Adrenal gland (tissue), 5 donors: ENCODE measurements around the gene OTUB2.

Experiments
- POLR2A ChIP-seq, 2 donors: fragments of 450-650 bp; IDR thresholded peaks; one replicate each; pipeline ENCODE4 v1.6.1; 2017; ENCODE audit warnings: antibody characterized with exemption in 2 of 2, mild to moderate bottlenecking in 2 of 2, moderate library complexity in 1 of 2
- TF ChIP-seq, protein P1 (sequence below), 6 experiments: fragments of 450-650 bp in 4 of 6; fragments of 200-600 bp in 2 of 6; sonication (generic) in 1 of 6; IDR thresholded peaks; 1 replicate in 5 of 6; 2 replicates in 1 of 6; pipeline versions ENCODE4 v1.5.1 to v1.8.0; 2016 to 2021; ENCODE audit warnings: antibody characterized with exemption in 6 of 6, mild to moderate bottlenecking in 2 of 6, moderate library complexity in 1 of 6
- donor health status: DM: no; HTN: no; CAD: no.

DNA sequence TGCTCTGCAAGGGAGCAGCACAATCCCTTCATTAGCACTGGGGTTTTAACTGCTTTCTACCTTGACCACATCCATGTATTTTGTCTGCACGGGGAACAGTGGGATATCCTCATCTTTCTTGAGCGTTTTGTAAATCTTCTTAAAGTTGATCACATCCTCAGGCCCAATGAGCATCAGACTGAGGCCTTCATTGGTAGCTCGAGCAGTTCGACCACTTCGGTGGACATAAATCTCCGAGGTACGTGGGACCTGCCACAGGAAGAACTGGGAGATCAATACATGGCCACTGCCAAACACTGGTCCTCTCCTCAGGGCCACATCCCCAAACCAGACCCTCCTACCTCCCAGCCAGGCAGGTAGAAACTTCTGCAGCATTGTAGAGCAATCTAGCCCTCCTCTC, 28.8 kb downstream of the OTUB2 start:
- TF ChIP-seq, protein P1, sequence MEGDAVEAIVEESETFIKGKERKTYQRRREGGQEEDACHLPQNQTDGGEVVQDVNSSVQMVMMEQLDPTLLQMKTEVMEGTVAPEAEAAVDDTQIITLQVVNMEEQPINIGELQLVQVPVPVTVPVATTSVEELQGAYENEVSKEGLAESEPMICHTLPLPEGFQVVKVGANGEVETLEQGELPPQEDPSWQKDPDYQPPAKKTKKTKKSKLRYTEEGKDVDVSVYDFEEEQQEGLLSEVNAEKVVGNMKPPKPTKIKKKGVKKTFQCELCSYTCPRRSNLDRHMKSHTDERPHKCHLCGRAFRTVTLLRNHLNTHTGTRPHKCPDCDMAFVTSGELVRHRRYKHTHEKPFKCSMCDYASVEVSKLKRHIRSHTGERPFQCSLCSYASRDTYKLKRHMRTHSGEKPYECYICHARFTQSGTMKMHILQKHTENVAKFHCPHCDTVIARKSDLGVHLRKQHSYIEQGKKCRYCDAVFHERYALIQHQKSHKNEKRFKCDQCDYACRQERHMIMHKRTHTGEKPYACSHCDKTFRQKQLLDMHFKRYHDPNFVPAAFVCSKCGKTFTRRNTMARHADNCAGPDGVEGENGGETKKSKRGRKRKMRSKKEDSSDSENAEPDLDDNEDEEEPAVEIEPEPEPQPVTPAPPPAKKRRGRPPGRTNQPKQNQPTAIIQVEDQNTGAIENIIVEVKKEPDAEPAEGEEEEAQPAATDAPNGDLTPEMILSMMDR (IDR thresholded peaks at IDR 0.05), result no peak
- TF ChIP-seq POLR2A (IDR thresholded peaks at IDR 0.05), result no peak
